ENCODE measurements around the gene TNFAIP8. TPM values are rescaled to one million over a fixed set of nuclear protein-coding genes. Genes with fewer than 3 reads are reported as not detected.
"Not testable (repeated sequence)": the region's sequence is repeated elsewhere in the genome, so short reads cannot be mapped to it uniquely, and the experiment has no call there.

Gene TNFAIP8
- total RNA-seq, 1 experiment from 2014 or later: 24.1 TPM

GRCh38 chr5:119439140-119439631 lies 83.4 kb downstream of the TNFAIP8 start (continued):
- no peak for TF ChIP-seq FOXP4 (CRISPR knock-in tag; IDR thresholded peaks at IDR 0.05)
- TF ChIP-seq E2F4 (CRISPR knock-in tag; IDR thresholded peaks at IDR 0.05; ENCODE audit: borderline replicate concordance, low read depth): no peak
- TF ChIP-seq E2F1 (CRISPR knock-in tag; IDR thresholded peaks at IDR 0.05): no peak
- TF ChIP-seq ZNF423 (CRISPR knock-in tag; IDR thresholded peaks at IDR 0.05): no peak
- no peak for TF ChIP-seq TEAD1 (CRISPR knock-in tag; IDR thresholded peaks at IDR 0.05)
- no peak for TF ChIP-seq ESRRA (CRISPR knock-in tag; IDR thresholded peaks at IDR 0.05; ENCODE audit: borderline replicate concordance)
- TF ChIP-seq ZBTB21 (CRISPR knock-in tag; IDR thresholded peaks at IDR 0.05; ENCODE audit: borderline replicate concordance): no peak

GRCh38 chr5:119439632-119440031 lies 83.8 kb downstream of the TNFAIP8 start:
- DNase-seq (ENCODE audit: low spot score); H3K27ac Mint-ChIP-seq; ATAC-seq; POLR2A ChIA-PET; H3K4me1 Mint-ChIP-seq; H3K4me3 Mint-ChIP-seq: not testable (repeated sequence)
- CTCF ChIA-PET: interaction anchor here (0.6 kb wide), 1 partner anchor 127 kb away, joined by 4 read pairs; no protein-coding TSS in a partner anchor
- Mint-ChIP-seq H3K9me3 (peaks cover 52% of the 10 kb centered on the region), H3K27me3 (ENCODE audit: low read depth) (peaks cover 19% of the 10 kb centered on the region), H3K36me3 (peaks cover 36% of the 10 kb centered on the region)

- H3K36me3 Mint-ChIP-seq: peaks cover 20% of the 10 kb centered on the region
- H3K27me3 Mint-ChIP-seq (ENCODE audit: low read depth); POLR2A ChIA-PET; H3K4me1 Mint-ChIP-seq; H3K4me3 Mint-ChIP-seq; DNase-seq (ENCODE audit: low spot score); H3K27ac Mint-ChIP-seq; ATAC-seq; CTCF ChIA-PET: not testable (repeated sequence)
- H3K9me3 Mint-ChIP-seq: peaks cover 36% of the 10 kb centered on the region
These were observed 88.8 kb downstream of the TNFAIP8 start for GRCh38 chr5:119444643-119445042.

- POLR2A ChIA-PET: interaction anchor here (0.6 kb wide), 1 partner anchor 101 kb away, joined by 3 read pairs; no protein-coding TSS in a partner anchor
- TF ChIP-seq ZBTB21 (CRISPR knock-in tag; IDR thresholded peaks at IDR 0.05; ENCODE audit: borderline replicate concordance) (no peak), ZNF423 (CRISPR knock-in tag; IDR thresholded peaks at IDR 0.05) (0 out of 2 replicates have a peak, but pooled peaks have one; percentile 35)
- H3K27me3 Mint-ChIP-seq (ENCODE audit: low read depth): peaks cover 8% of the 10 kb centered on the region
- ATAC-seq: peak; percentile 96
- CTCF ChIA-PET: no interaction called here
- no peak overlapping the region for H3K27ac Mint-ChIP-seq
- H3K36me3 Mint-ChIP-seq: peaks cover 27% of the 10 kb centered on the region
- H3K9me3 Mint-ChIP-seq: peaks cover 36% of the 10 kb centered on the region
- H3K4me3 Mint-ChIP-seq: no peak overlapping the region; the same call in 1 of the 2 replicates
- DNase-seq (ENCODE audit: low spot score): peak; percentile 44
- peaks cover 8% of the 10 kb centered on the region for H3K4me1 Mint-ChIP-seq
These were observed 89.7 kb downstream of the TNFAIP8 start for GRCh38 chr5:119445544-119445943.

Other genes with a start within 250 kb of the TNFAIP8 start
- 362 to 409 TPM (median 407 TPM) in 3 replicates for gene HSD17B4, start 96.5 kb downstream of the TNFAIP8 start, total RNA-seq (2021)

All from WTC11 (cell line).